ENCODE measurements around the gene ELFN1.
A peak's percentile ranks its signal among the peaks of the same experiment; 100 is the strongest.

The ELFN1 gene

GRCh38 chr7:1665549-1666316 lies 4.3 kb upstream of the ELFN1 start:
- Histone ChIP-seq H3K9ac (ENCODE audit: low read depth, low read length) (no peak overlapping the region), H3K27ac (ENCODE audit: low read length) (no peak overlapping the region), H3K4me1 (ENCODE audit: insufficient read depth, low read length) (peaks cover 4% of the 10 kb centered on the region; the same call in 1 of the 2 replicates), H3K9me3 (ENCODE audit: insufficient read depth, low read depth, low read length) (no peaks in the 10 kb centered on the region), H3K36me3 (ENCODE audit: insufficient read depth, low read depth, low read length) (no peaks in the 10 kb centered on the region), H3K4me3 (ENCODE audit: low read length) (no peak overlapping the region; the same call in 1 of the 2 replicates), H3K27me3 (ENCODE audit: insufficient read depth, low read length) (peaks cover 84% of the 10 kb centered on the region)

DNA sequence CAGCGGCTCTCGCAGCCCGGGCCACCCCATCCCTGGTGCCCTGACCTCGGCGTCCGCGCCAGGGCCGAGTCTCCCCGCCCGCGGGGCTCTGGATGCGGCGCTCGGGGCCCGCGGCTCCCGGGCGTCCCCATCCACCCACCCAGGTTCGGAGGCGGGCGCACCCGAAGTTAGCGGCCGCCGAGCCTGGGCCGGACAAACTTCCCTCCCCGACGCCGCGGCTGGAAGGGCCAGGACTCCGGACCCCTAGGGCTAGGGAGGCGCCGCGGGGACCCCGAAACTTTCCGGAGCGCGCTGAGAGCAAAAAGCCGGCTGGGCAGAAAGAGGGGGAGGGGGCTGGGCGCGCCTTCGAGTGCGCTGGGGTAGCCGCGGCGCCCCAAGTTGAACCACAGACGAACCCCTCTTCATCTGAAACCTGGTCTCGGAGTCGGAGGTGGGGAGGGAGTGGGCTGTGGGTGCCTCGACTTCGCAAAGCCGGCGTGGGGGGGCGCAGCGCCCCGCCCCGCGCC lies 3.7 kb upstream of the ELFN1 start:
- Histone ChIP-seq H3K27ac (ENCODE audit: low read length) (no peak overlapping the region), H3K36me3 (ENCODE audit: insufficient read depth, low read depth, low read length) (no peaks in the 10 kb centered on the region), H3K9me3 (ENCODE audit: insufficient read depth, low read depth, low read length) (no peaks in the 10 kb centered on the region), H3K9ac (ENCODE audit: low read depth, low read length) (no peak overlapping the region), H3K4me3 (ENCODE audit: low read length) (peak overlapping the region; percentile 53; the same call in 1 of the 2 replicates), H3K27me3 (ENCODE audit: insufficient read depth, low read length) (peaks cover 90% of the 10 kb centered on the region), H3K4me1 (ENCODE audit: insufficient read depth, low read length) (peaks cover 4% of the 10 kb centered on the region; the same call in 1 of the 2 replicates)

DNA sequence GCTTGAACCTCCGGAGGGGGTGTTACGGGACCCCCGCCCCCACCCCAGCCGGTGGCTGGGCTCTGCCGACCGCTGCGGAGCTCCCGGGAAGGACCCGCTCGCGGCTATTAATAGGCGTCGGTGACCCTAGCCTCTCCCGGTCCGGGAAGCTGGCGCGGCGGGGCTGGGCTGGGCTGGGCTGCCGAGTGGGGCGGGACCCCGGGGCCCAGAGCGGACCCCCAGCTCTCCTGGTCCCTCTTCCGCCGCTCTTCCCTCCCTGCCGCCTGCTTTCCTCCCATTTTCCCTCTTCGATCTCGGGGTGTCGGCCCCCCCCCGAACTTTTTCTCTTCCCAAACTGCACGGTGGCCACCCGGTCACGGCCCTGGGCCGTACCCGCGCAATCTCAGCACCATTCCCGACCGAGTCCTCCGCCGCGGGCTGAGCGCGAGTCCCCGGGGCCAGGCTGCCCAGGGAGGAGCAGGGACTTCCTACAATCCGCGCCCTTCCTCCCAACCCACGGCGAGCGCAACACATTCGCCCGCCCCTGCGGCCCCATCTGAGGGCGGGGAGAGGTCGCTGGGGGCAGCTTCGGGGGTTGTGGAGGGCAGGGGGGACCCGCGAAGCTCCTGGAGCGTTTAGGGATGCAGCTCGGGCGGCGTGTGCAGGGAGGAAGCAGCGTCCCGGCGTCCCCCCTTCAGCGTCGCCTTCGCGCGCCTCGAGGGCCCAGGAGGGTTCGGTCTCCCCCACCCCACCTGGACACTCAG lies 3.1 kb upstream of the ELFN1 start:
- H3K27ac ChIP-seq (ENCODE audit: low read length) = no peak overlapping the region
- H3K36me3 ChIP-seq (ENCODE audit: insufficient read depth, low read depth, low read length) = no peaks in the 10 kb centered on the region
- peak overlapping the region; percentile 53; the same call in 1 of the 2 replicates for H3K4me3 ChIP-seq (ENCODE audit: low read length)
- H3K9ac ChIP-seq (ENCODE audit: low read depth, low read length) = no peak overlapping the region
- no peaks in the 10 kb centered on the region for H3K9me3 ChIP-seq (ENCODE audit: insufficient read depth, low read depth, low read length)
- H3K27me3 ChIP-seq (ENCODE audit: insufficient read depth, low read length) = peaks cover 90% of the 10 kb centered on the region
- H3K4me1 ChIP-seq (ENCODE audit: insufficient read depth, low read length) = peaks cover 4% of the 10 kb centered on the region; the same call in 1 of the 2 replicates

GRCh38 chr7:1667566-1668395 lies 2.3 kb upstream of the ELFN1 start:
- H3K9me3 ChIP-seq (ENCODE audit: insufficient read depth, low read depth, low read length) = no peaks in the 10 kb centered on the region
- no peaks in the 10 kb centered on the region for H3K36me3 ChIP-seq (ENCODE audit: insufficient read depth, low read depth, low read length)
- H3K9ac ChIP-seq (ENCODE audit: low read depth, low read length) = no peak overlapping the region
- H3K27ac ChIP-seq (ENCODE audit: low read length) = no peak overlapping the region
- H3K27me3 ChIP-seq (ENCODE audit: insufficient read depth, low read length) = peaks cover 90% of the 10 kb centered on the region
- peaks cover 4% of the 10 kb centered on the region; the same call in 1 of the 2 replicates for H3K4me1 ChIP-seq (ENCODE audit: insufficient read depth, low read length)
- H3K4me3 ChIP-seq (ENCODE audit: low read length) = peak overlapping the region; percentile 53; the same call in 1 of the 2 replicates

DNA sequence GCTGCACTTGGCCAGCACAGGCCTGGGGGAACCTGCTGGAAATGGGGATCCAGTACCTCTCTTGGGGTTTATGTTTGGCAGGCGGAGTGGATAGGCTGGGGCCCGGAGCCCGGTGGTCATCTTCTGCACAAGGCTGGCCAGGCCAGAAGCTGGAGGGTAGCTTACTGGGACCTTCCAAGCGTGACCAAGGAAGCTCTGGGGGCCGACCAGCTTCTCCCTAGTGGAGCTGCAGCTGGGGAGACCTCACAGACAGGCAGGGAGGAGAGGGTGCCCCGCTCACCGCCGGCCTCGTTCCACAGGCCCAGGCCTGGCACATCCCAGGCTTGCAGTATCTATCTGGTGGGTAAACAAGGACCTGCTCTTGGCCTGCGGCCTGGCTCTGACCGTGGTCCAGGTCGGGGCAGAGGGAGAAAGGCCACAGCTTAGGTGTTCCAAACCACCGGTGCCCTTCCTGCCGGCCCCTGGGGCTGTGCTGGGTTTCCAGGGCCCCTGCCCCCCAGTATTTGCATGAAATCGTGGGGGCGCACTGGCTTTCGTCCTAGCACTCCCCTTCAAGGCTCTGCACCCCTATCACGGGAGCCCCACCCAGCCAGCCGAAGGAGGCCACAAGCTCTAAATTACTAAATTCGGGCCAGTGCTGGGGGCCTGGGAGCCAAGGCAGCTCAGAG lies 1.5 kb upstream of the ELFN1 start:
- H3K27ac ChIP-seq (ENCODE audit: low read length) = no peak overlapping the region
- peaks cover 84% of the 10 kb centered on the region for H3K27me3 ChIP-seq (ENCODE audit: insufficient read depth, low read length)
- H3K36me3 ChIP-seq (ENCODE audit: insufficient read depth, low read depth, low read length) = no peaks in the 10 kb centered on the region
- H3K4me1 ChIP-seq (ENCODE audit: insufficient read depth, low read length) = peaks cover 4% of the 10 kb centered on the region; the same call in 1 of the 2 replicates
- no peak overlapping the region for H3K9ac ChIP-seq (ENCODE audit: low read depth, low read length)
- H3K4me3 ChIP-seq (ENCODE audit: low read length) = peak overlapping the region; percentile 51; the same call in 1 of the 2 replicates
- H3K9me3 ChIP-seq (ENCODE audit: insufficient read depth, low read depth, low read length) = no peaks in the 10 kb centered on the region

GRCh38 chr7:1669064-1669951 lies 769 bp upstream of the ELFN1 start:
- Histone ChIP-seq H3K36me3 (ENCODE audit: insufficient read depth, low read depth, low read length) (no peaks in the 10 kb centered on the region), H3K9ac (ENCODE audit: low read depth, low read length) (no peak overlapping the region), H3K4me1 (ENCODE audit: insufficient read depth, low read length) (peaks cover 4% of the 10 kb centered on the region; the same call in 1 of the 2 replicates), H3K4me3 (ENCODE audit: low read length) (peak overlapping the region; percentile 51; the same call in 1 of the 2 replicates), H3K27me3 (ENCODE audit: insufficient read depth, low read length) (peaks cover 76% of the 10 kb centered on the region), H3K9me3 (ENCODE audit: insufficient read depth, low read depth, low read length) (no peaks in the 10 kb centered on the region), H3K27ac (ENCODE audit: low read length) (no peak overlapping the region)

GRCh38 chr7:1670894-1671593 lies 967 bp downstream of the ELFN1 start:
- peaks cover 4% of the 10 kb centered on the region; the same call in 1 of the 2 replicates for H3K4me1 ChIP-seq (ENCODE audit: insufficient read depth, low read length)
- H3K27me3 ChIP-seq (ENCODE audit: insufficient read depth, low read length) = peaks cover 64% of the 10 kb centered on the region
- peak overlapping the region; percentile 59; the same call in 1 of the 2 replicates for H3K4me3 ChIP-seq (ENCODE audit: low read length)
- no peaks in the 10 kb centered on the region for H3K9me3 ChIP-seq (ENCODE audit: insufficient read depth, low read depth, low read length)
- no peak overlapping the region for H3K27ac ChIP-seq (ENCODE audit: low read length)
- no peaks in the 10 kb centered on the region for H3K36me3 ChIP-seq (ENCODE audit: insufficient read depth, low read depth, low read length)
- H3K9ac ChIP-seq (ENCODE audit: low read depth, low read length) = no peak overlapping the region

GRCh38 chr7:1671594-1672451 lies 1.7 kb downstream of the ELFN1 start:
- H3K27ac ChIP-seq (ENCODE audit: low read length) = no peak overlapping the region
- no peak overlapping the region for H3K4me3 ChIP-seq (ENCODE audit: low read length)
- peaks cover 4% of the 10 kb centered on the region; the same call in 1 of the 2 replicates for H3K4me1 ChIP-seq (ENCODE audit: insufficient read depth, low read length)
- no peaks in the 10 kb centered on the region for H3K36me3 ChIP-seq (ENCODE audit: insufficient read depth, low read depth, low read length)
- no peak overlapping the region for H3K9ac ChIP-seq (ENCODE audit: low read depth, low read length)
- peaks cover 56% of the 10 kb centered on the region for H3K27me3 ChIP-seq (ENCODE audit: insufficient read depth, low read length)
- no peaks in the 10 kb centered on the region for H3K9me3 ChIP-seq (ENCODE audit: insufficient read depth, low read depth, low read length)

GRCh38 chr7:1672851-1673486 lies 2.9 kb downstream of the ELFN1 start:
- Histone ChIP-seq H3K27me3 (ENCODE audit: insufficient read depth, low read length) (peaks cover 44% of the 10 kb centered on the region), H3K4me1 (ENCODE audit: insufficient read depth, low read length) (peaks cover 4% of the 10 kb centered on the region; the same call in 1 of the 2 replicates), H3K27ac (ENCODE audit: low read length) (no peak overlapping the region), H3K9me3 (ENCODE audit: insufficient read depth, low read depth, low read length) (no peaks in the 10 kb centered on the region), H3K9ac (ENCODE audit: low read depth, low read length) (no peak overlapping the region), H3K36me3 (ENCODE audit: insufficient read depth, low read depth, low read length) (no peaks in the 10 kb centered on the region), H3K4me3 (ENCODE audit: low read length) (no peak overlapping the region)

Measured in iPS-20b (cell line).